ENCODE data around the gene TMEM74B. TPM values are rescaled to one million over a fixed set of nuclear protein-coding genes. Genes with fewer than 3 reads are reported as not detected.

Gene TMEM74B
- polyA plus RNA-seq, 3 donors, result not detected

DNA sequence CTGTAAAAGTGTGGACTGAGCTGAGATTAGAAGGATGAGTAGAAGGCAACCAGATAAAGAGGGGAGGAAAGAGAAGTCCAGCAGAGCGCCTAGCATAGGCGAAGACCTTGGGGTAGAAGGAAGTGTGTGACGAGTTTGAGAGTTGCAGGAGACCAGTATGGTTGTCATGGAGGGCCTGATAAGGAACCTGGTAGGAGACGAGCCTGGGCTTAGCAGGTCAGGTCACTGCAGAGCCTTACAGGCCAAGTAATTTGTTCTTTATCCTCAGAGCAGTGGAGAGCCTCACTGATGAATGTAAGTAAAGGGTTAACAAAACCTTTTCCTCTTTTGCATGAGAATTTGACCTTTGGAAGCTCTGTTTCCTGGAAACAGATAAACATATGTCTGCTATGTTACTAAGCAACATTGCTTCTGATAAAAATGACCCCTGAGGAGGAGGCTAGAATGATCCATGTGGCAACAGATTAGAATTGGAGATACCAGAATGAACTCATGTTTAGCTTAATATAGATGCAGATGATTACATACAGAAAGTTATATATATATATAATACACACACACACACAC, 2.9 kb upstream of the TMEM74B start:
- peaks cover 4 to 13% (median 5%) of the 10 kb centered on the region in 7 donors for H3K9me3 Mint-ChIP-seq
- no peak overlapping the region for H3K27ac Mint-ChIP-seq
- no peaks in the 10 kb centered on the region for H3K36me3 ChIP-seq (replicated peaks in 1 of 2; ENCODE audit: control insufficient read depth in 1 of 2, insufficient read depth in 2 of 2, low read length in 2 of 2)
- H3K36me3 Mint-ChIP-seq, result peaks cover 0 to 10% of the 10 kb centered on the region in 2 donors
- H3K9ac ChIP-seq (ENCODE audit: insufficient read depth, low read length, poor library complexity, severe bottlenecking), result no peak overlapping the region
- peaks cover 30 to 39% (median 30%) of the 10 kb centered on the region in 3 donors for H3K27me3 Mint-ChIP-seq (ENCODE audit: low read depth in 3 of 3)
- peaks cover 25 to 37% of the 10 kb centered on the region in 2 donors for H3K27me3 ChIP-seq (ENCODE audit: control insufficient read depth in 2 of 2, insufficient read depth in 2 of 2, low read length in 2 of 2)
- intact Hi-C loops (cut with micrococcal nuclease), result no loop called here
- no peaks in the 10 kb centered on the region for H4K20me1 ChIP-seq (ENCODE audit: insufficient read depth, low read length)
- no peaks in the 10 kb centered on the region for H3K9me3 ChIP-seq (replicated peaks in 1 of 2; ENCODE audit: control insufficient read depth in 1 of 2, insufficient read depth in 1 of 2, low read length in 2 of 2)
- no peak overlapping the region for H2AFZ ChIP-seq (ENCODE audit: insufficient read depth, low read depth, low read length, poor library complexity, severe bottlenecking)
- whole genome bisulfite sequencing (ENCODE audit: insufficient coverage), result 58% methylated on average over 4 of the region's 4 CpGs
- DNase-seq, result no peak
- no peak overlapping the region for H3K4me3 ChIP-seq (replicated peaks in 1 of 3; ENCODE audit: low read depth in 2 of 3, low read length in 3 of 3)
- no peak overlapping the region for H3K4me3 Mint-ChIP-seq
- H3K79me2 ChIP-seq (ENCODE audit: insufficient read depth, low read length), result no peaks in the 10 kb centered on the region
- TF ChIP-seq, protein P1, sequence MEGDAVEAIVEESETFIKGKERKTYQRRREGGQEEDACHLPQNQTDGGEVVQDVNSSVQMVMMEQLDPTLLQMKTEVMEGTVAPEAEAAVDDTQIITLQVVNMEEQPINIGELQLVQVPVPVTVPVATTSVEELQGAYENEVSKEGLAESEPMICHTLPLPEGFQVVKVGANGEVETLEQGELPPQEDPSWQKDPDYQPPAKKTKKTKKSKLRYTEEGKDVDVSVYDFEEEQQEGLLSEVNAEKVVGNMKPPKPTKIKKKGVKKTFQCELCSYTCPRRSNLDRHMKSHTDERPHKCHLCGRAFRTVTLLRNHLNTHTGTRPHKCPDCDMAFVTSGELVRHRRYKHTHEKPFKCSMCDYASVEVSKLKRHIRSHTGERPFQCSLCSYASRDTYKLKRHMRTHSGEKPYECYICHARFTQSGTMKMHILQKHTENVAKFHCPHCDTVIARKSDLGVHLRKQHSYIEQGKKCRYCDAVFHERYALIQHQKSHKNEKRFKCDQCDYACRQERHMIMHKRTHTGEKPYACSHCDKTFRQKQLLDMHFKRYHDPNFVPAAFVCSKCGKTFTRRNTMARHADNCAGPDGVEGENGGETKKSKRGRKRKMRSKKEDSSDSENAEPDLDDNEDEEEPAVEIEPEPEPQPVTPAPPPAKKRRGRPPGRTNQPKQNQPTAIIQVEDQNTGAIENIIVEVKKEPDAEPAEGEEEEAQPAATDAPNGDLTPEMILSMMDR (IDR thresholded peaks at IDR 0.05), result no peak
- no peak overlapping the region for H3K4me2 ChIP-seq (replicated peaks; ENCODE audit: extremely low read depth, low read length, poor library complexity, severe bottlenecking)
- no peak overlapping the region for H3K27ac ChIP-seq (ENCODE audit: low read depth in 1 of 2, low read length in 2 of 2)
- peaks cover 0 to 7% of the 10 kb centered on the region in 2 donors for H3K4me1 ChIP-seq (ENCODE audit: control insufficient read depth in 1 of 2, insufficient read depth in 2 of 2, low read length in 2 of 2)
- H3K4me1 Mint-ChIP-seq, result peaks cover 15% of the 10 kb centered on the region

DNA sequence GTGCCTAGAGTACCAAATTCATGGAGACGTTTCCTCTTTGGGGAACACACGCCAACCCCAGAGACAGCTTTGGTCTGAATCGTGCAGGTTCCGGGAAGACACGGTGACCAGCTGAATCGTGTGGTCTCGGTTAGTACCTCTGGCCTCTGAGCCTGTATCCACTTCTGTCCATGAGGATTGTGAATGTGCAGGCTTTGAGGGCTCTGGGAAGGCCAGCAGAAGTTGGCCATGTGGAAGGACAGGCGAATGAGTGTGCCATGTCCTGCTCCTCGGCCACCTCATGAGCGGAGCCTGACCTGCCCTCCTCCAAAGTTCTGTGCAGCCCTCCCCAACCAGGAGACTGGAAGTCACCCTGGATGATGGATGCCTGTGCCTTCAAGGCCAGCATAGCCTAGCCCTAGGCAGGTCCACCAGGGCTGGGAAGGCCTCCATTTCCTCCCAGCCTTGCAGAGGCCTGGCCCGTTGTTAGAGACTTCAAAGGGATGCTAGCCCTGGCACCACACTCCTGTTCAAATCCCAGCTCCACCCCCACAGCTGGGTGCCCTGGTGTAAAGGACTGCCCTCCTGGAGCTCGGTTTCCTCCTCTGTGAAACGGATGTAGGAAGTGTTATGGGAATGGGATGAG, 1.7 kb upstream of the TMEM74B start:
- H3K4me1 Mint-ChIP-seq, result peaks cover 23% of the 10 kb centered on the region
- peaks cover 4 to 13% (median 5%) of the 10 kb centered on the region in 7 donors for H3K9me3 Mint-ChIP-seq
- no peak for DNase-seq
- H3K36me3 ChIP-seq (replicated peaks in 1 of 2; ENCODE audit: control insufficient read depth in 1 of 2, insufficient read depth in 2 of 2, low read length in 2 of 2), result no peaks in the 10 kb centered on the region
- no peaks in the 10 kb centered on the region for H3K9me3 ChIP-seq (replicated peaks in 1 of 2; ENCODE audit: control insufficient read depth in 1 of 2, insufficient read depth in 1 of 2, low read length in 2 of 2)
- peaks cover 32 to 36% (median 36%) of the 10 kb centered on the region in 3 donors for H3K27me3 Mint-ChIP-seq (ENCODE audit: low read depth in 3 of 3)
- 88% methylated on average over 9 of the region's 13 CpGs for WGBS (ENCODE audit: insufficient coverage)
- H3K36me3 Mint-ChIP-seq, result peaks cover 0 to 10% of the 10 kb centered on the region in 2 donors
- H3K4me3 Mint-ChIP-seq, result peak overlapping the region in 1 of 2 donors; percentile 86
- H3K27ac Mint-ChIP-seq, result no peak overlapping the region
- no peak overlapping the region for H3K4me3 ChIP-seq (replicated peaks in 1 of 3; ENCODE audit: low read depth in 2 of 3, low read length in 3 of 3)
- no peak overlapping the region for H3K9ac ChIP-seq (ENCODE audit: insufficient read depth, low read length, poor library complexity, severe bottlenecking)
- no peak overlapping the region for H3K27ac ChIP-seq (ENCODE audit: low read depth in 1 of 2, low read length in 2 of 2)
- H4K20me1 ChIP-seq (ENCODE audit: insufficient read depth, low read length), result no peaks in the 10 kb centered on the region
- intact Hi-C loops (cut with micrococcal nuclease), result no loop called here
- TF ChIP-seq, protein P1 (IDR thresholded peaks at IDR 0.05), result no peak
- no peak overlapping the region for H2AFZ ChIP-seq (ENCODE audit: insufficient read depth, low read depth, low read length, poor library complexity, severe bottlenecking)
- peaks cover 25 to 37% of the 10 kb centered on the region in 2 donors for H3K27me3 ChIP-seq (ENCODE audit: control insufficient read depth in 2 of 2, insufficient read depth in 2 of 2, low read length in 2 of 2)
- H3K4me2 ChIP-seq (replicated peaks; ENCODE audit: extremely low read depth, low read length, poor library complexity, severe bottlenecking), result no peak overlapping the region
- no peaks in the 10 kb centered on the region for H3K79me2 ChIP-seq (ENCODE audit: insufficient read depth, low read length)
- H3K4me1 ChIP-seq (ENCODE audit: control insufficient read depth in 1 of 2, insufficient read depth in 2 of 2, low read length in 2 of 2), result peaks cover 7 to 14% of the 10 kb centered on the region in 2 donors

All from CD14-positive monocyte (primary cell).